ENCODE results near the gene BDP1. TPM values are rescaled to one million over a fixed set of nuclear protein-coding genes. Genes with fewer than 3 reads are reported as not detected.

The BDP1 gene
- total RNA-seq, 1 donor from 2014 or later: 25.8 TPM

Other genes starting within 250 kb of the BDP1 start
- 26.7 and 28.9 TPM in 2 replicates for gene MCCC2, start 131.7 kb downstream of the BDP1 start, total RNA-seq